A549 treated with GW870086 at 1 μM for 4 hours (cell line): ENCODE results near the gene LDLRAD2. TPM values are rescaled to one million over a fixed set of nuclear protein-coding genes. Genes with fewer than 3 reads are reported as not detected.

ENCODE experiments used
- total RNA-seq: library from RNA; stranded (reverse); fragments of 200-300 nt; extraction: Qiagen RNA extraction; gene quantifications from 5 replicates; pipeline ENCODE4 v1.2.3, GENCODE V29; 2022; ENCODE audit warnings: low read depth

The LDLRAD2 gene
- 0.03 to 0.15 TPM (median 0.08 TPM) in 5 replicates for total RNA-seq

GRCh38 chr1:21811875-21812305, at the start of gene LDLRAD2:
Gene LDLRAD2 (plus strand): TSS chr1:21812265. CDS start chr1:21812452, 187 bp downstream.

GRCh38 chr1:21782868-21783678, 29.0 kb upstream of the LDLRAD2 start, which contains the start of gene USP48:
Gene USP48 (minus strand): TSS chr1:21783149. CDS start chr1:21782957, 192 bp downstream.

Other genes starting within 250 kb of the LDLRAD2 start
- gene RAP1GAP, start 142.9 kb upstream of the LDLRAD2 start, total RNA-seq = 10.6 to 14.5 TPM (median 13.6 TPM) in 5 replicates
- gene USP48, start 29.1 kb upstream of the LDLRAD2 start, total RNA-seq = 15.5 to 19.3 TPM (median 16.7 TPM) in 5 replicates
- gene HSPG2, start 125.0 kb downstream of the LDLRAD2 start, total RNA-seq = 53.5 to 76.4 TPM (median 69.9 TPM) in 5 replicates
- gene CELA3B, start 164.8 kb downstream of the LDLRAD2 start, total RNA-seq = not detected in 5 replicates
- gene CELA3A, start 189.4 kb downstream of the LDLRAD2 start, total RNA-seq = not detected in 5 replicates
- gene CDC42, start 240.4 kb downstream of the LDLRAD2 start, total RNA-seq = 141 to 209 TPM (median 162 TPM) in 5 replicates